HCT116 (cell line): Measurements from ENCODE around the gene ADRB1. TPM values are rescaled to one million over a fixed set of nuclear protein-coding genes. Genes with fewer than 3 reads are reported as not detected.

Source experiments
- ATAC-seq: fragments of 200-7000 bp; cut with Tn5 transposase; 2 replicates; pipeline ENCODE4 v1.9.1; 2020; ENCODE audit warnings: mild to moderate bottlenecking, moderate library complexity
- BruUV-seq: library from RNA; stranded (reverse); fragments of 400-500 nt; replicated peaks from 2 replicates; lab custom pipeline; 2021; lab: Mats Ljungman, UMichigan
- CTCF ChIA-PET: fragments of 300-600 bp; sonication (Branson Sonifier 250); formaldehyde crosslinking; loops from one replicate; lab custom pipeline; 2021; ENCODE audit warnings: antibody characterized with exemption; lab: Charles Lee
- POLR2A ChIA-PET: fragments of 300-600, 350-600 bp; sonication (Branson Sonifier 250); formaldehyde crosslinking; loops from one replicate; lab custom pipeline; 2021; ENCODE audit warnings: antibody characterized with exemption; lab: Charles Lee
- RAD21 ChIA-PET, 2 experiments: fragments of 300-600 bp; sonication (Branson Sonifier 250); formaldehyde crosslinking; loops; one replicate each; lab custom pipeline; 2023; ENCODE audit warnings: low total read pairs in 2 of 2; ENCODE audit not compliant: uncharacterized antibody in 2 of 2, unreplicated experiment in 2 of 2, low non-redundant PET in 1 of 2; lab: Charles Lee
- DNase-seq: peaks from one replicate; pipeline ENCODE4 v3.0.0-alpha.2; 2010; ENCODE audit warnings: low read depth, low spot score
- H2AFZ ChIP-seq: fragments of 200-600 bp; shearing (Covaris generic), sonication (generic); 2 replicates; pipeline ENCODE4 v1.6.1; 2017; ENCODE audit warnings: low read depth, mixed run types, mixed read lengths, antibody characterized with exemption, low read length; ENCODE audit not compliant: poor library complexity, severe bottlenecking
- H3K27ac ChIP-seq: 2 replicates; pipeline ENCODE4 v1.5.1; 2012; ENCODE audit warnings: low read depth, low read length
- H3K27me3 ChIP-seq: fragments of 200-600 bp; sonication (generic); 2 replicates; pipeline ENCODE4 v1.6.1; 2016; ENCODE audit warnings: mixed run types, low read length, mixed read lengths; ENCODE audit not compliant: insufficient read depth
- H3K36me3 ChIP-seq, 2 experiments: fragments of 200-500 bp in 1 of 2; fragments of 200-600 bp in 1 of 2; sonication (Bioruptor generic) in 1 of 2; sonication (generic) in 1 of 2; 2 replicates each; pipeline versions ENCODE4 v1.5.1 to v1.6.1; 2014 to 2016; ENCODE audit warnings: low read length in 2 of 2, inconsistent platforms in 1 of 2, mixed read lengths in 1 of 2, mixed run types in 1 of 2; ENCODE audit not compliant: insufficient read depth in 2 of 2, control insufficient read depth in 1 of 2
- H3K4me1 ChIP-seq, 2 experiments: fragments of 200-600 bp in 1 of 2; sonication (generic) in 1 of 2; 2 replicates each; pipeline versions ENCODE4 v1.5.1 to v1.6.1; 2012 to 2017; ENCODE audit warnings: low read length in 2 of 2, inconsistent platforms in 1 of 2, mild to moderate bottlenecking in 1 of 2, mixed read lengths in 1 of 2, mixed run types in 1 of 2, moderate library complexity in 1 of 2; ENCODE audit not compliant: insufficient read depth in 2 of 2, control insufficient read depth in 1 of 2
- H3K4me2 ChIP-seq: fragments of 200-600 bp; sonication (generic); 2 replicates; pipeline ENCODE4 v1.6.1; 2017; ENCODE audit warnings: mixed run types, low read length, mixed read lengths
- H3K4me3 ChIP-seq, 2 experiments: fragments of 200-600 bp in 1 of 2; sonication (generic) in 1 of 2; replicated peaks in 1 of 2; 2 replicates each; pipeline ENCODE4 v1.5.1; 2011 to 2016; ENCODE audit warnings: low read length in 2 of 2, control low read depth in 1 of 2, low read depth in 1 of 2, mild to moderate bottlenecking in 1 of 2, mixed read lengths in 1 of 2, mixed run types in 1 of 2
- H3K79me2 ChIP-seq: fragments of 200-600 bp; sonication (generic); 2 replicates; pipeline ENCODE4 v1.6.1; 2017; ENCODE audit warnings: mild to moderate bottlenecking, mixed run types, low read length, moderate library complexity, mixed read lengths; ENCODE audit not compliant: insufficient read depth
- H3K9ac ChIP-seq: fragments of 200-600 bp; sonication (generic); 2 replicates; pipeline ENCODE4 v1.6.1; 2016; ENCODE audit warnings: low read length, mixed read lengths
- H3K9me2 ChIP-seq: fragments of 200-600 bp; sonication (generic), shearing (Covaris generic); 2 replicates; pipeline ENCODE4 v1.6.1; 2017; ENCODE audit warnings: mixed run types, mild to moderate bottlenecking, moderate library complexity; ENCODE audit not compliant: insufficient read depth
- H3K9me3 ChIP-seq, 2 experiments: fragments of 200-500 bp in 1 of 2; fragments of 200-600 bp in 1 of 2; sonication (Bioruptor generic) in 1 of 2; sonication (generic) in 1 of 2; 2 replicates each; pipeline ENCODE4 v1.6.1; 2014 to 2017; ENCODE audit warnings: low read length in 2 of 2, mixed read lengths in 2 of 2, inconsistent platforms in 1 of 2, low read depth in 1 of 2, mild to moderate bottlenecking in 1 of 2, mixed run types in 1 of 2, moderate library complexity in 1 of 2; ENCODE audit not compliant: control insufficient read depth in 1 of 2, insufficient read depth in 1 of 2
- H4K20me1 ChIP-seq: fragments of 200-600 bp; sonication (generic), shearing (Covaris generic); 2 replicates; pipeline ENCODE4 v1.6.1; 2017; ENCODE audit warnings: mixed run types, mild to moderate bottlenecking, moderate library complexity; ENCODE audit not compliant: insufficient read depth
- CBX3 ChIP-seq: IDR thresholded peaks from 2 replicates; pipeline ENCODE4 v1.6.1; 2012; ENCODE audit warnings: low read depth
- CEBPB ChIP-seq: IDR thresholded peaks from 2 replicates; pipeline ENCODE4 v1.6.1; 2012; ENCODE audit warnings: low read depth
- EZH2phosphoT487 ChIP-seq: fragments of 200-600 bp; IDR thresholded peaks from 2 replicates; pipeline ENCODE4 v1.6.1; 2018; ENCODE audit warnings: antibody characterized with exemption, borderline replicate concordance
- FOSL1 ChIP-seq: IDR thresholded peaks from 2 replicates; pipeline ENCODE4 v1.6.1; 2012; ENCODE audit warnings: low read depth
- POLR2A ChIP-seq: IDR thresholded peaks from 2 replicates; pipeline ENCODE4 v1.7.0; 2011; ENCODE audit warnings: borderline replicate concordance; ENCODE audit not compliant: insufficient read depth, insufficient read length; ENCODE audit errors: extremely low read depth
- POLR2AphosphoS5 ChIP-seq: IDR thresholded peaks from 2 replicates; pipeline ENCODE4 v1.6.1; 2011; ENCODE audit warnings: mild to moderate bottlenecking, low read depth, low read length, moderate library complexity
- SIN3A ChIP-seq: IDR thresholded peaks from 2 replicates; pipeline ENCODE4 v1.6.1; 2012; ENCODE audit warnings: low read depth
- SRF ChIP-seq: IDR thresholded peaks from 2 replicates; pipeline ENCODE4 v1.6.1; 2012; ENCODE audit warnings: low read depth
- TCF7L2 ChIP-seq: IDR thresholded peaks from 2 replicates; pipeline ENCODE4 v1.7.0; 2011; ENCODE audit warnings: borderline replicate concordance, inconsistent platforms; ENCODE audit not compliant: insufficient read depth, insufficient read length; ENCODE audit errors: extremely low read depth
- ZNF274 ChIP-seq: fragments of 200-500 bp; sonication (Bioruptor generic); IDR thresholded peaks from 2 replicates; pipeline ENCODE4 v1.6.1; 2014; ENCODE audit warnings: mild to moderate bottlenecking, low read depth, low read length, inconsistent platforms
- intact Hi-C: fragments of 100-400 bp; cut with micrococcal nuclease; formaldehyde crosslinking; loops from 2 replicates; pipeline ENCODE4 v1.10.0; 2022
- total RNA-seq: library from RNA; stranded (reverse); gene quantifications from one replicate; pipeline ENCODE4 v1.2.1, GENCODE V29; 2021; ENCODE audit not compliant: unreplicated experiment
- TF ChIP-seq, protein P1 (sequence below): IDR thresholded peaks from 2 replicates; pipeline ENCODE4 v1.6.1; 2012
- TF ChIP-seq, protein P2 (sequence below), 3 experiments: fragments of 200-600 bp in 1 of 3; sonication (generic) in 1 of 3; IDR thresholded peaks in 2 of 3; conservative IDR thresholded peaks in 1 of 3; 2 replicates each; pipeline ENCODE4 v1.5.1; 2012 to 2017; ENCODE audit warnings: low read depth in 2 of 3, low read length in 2 of 3, antibody characterized with exemption in 1 of 3, borderline replicate concordance in 1 of 3, control low read depth in 1 of 3, mild to moderate bottlenecking in 1 of 3, mixed read lengths in 1 of 3, mixed run types in 1 of 3, moderate library complexity in 1 of 3; ENCODE audit not compliant: insufficient read depth in 1 of 3
- TF ChIP-seq, protein P3 (sequence below): IDR thresholded peaks from 2 replicates; pipeline ENCODE4 v1.6.1; 2012; ENCODE audit warnings: low read depth
- TF ChIP-seq, protein P4 (sequence below): IDR thresholded peaks from 2 replicates; pipeline ENCODE4 v1.6.1; 2012

Gene ADRB1
- total RNA-seq, 1 experiment from 2014 or later: 0.89 TPM

DNA sequence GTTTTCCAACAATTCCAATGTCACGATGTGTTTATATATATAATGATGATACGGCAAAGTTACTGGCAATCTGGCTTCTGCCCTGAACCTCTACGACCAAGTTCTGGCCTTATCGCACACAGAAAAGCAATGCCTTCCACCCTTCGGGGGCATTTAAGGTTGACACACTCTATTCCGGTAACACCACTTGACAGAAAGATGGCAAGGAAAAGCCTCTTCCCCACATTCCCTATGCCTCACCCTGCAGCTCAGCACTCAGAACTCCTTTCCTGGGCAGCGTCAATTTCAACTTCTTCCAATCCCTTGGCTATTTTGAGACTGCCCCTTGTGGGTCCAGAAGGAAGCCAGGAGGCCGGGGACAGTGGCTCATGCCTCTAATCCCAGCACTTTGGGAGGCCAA is 2.5 kb upstream of the ADRB1 start:
- Histone ChIP-seq H4K20me1 (no peaks in the 10 kb centered on the region), H3K9me2 (no peaks in the 10 kb centered on the region), H3K4me3 (no peak overlapping the region), H3K9me3 (no peaks in the 10 kb centered on the region), H3K9ac (no peak overlapping the region), H2AFZ (no peak overlapping the region), H3K4me1 (peaks cover 5 to 12% of the 10 kb centered on the region in 2 experiments; a peak in 2 of 4 replicates), H3K27ac (no peak overlapping the region), H3K79me2 (no peaks in the 10 kb centered on the region), H3K27me3 (no peaks in the 10 kb centered on the region), H3K36me3 (no peaks in the 10 kb centered on the region), H3K4me2 (no peak overlapping the region)
- intact Hi-C loops: no loop called here
- no peak for DNase-seq
- ChIA-PET CTCF (no interaction called here), POLR2A (interaction anchor here (1.2 kb wide), 1 partner anchor 8 kb away, joined by 3 read pairs; no protein-coding TSS in a partner anchor), RAD21 (interaction anchor here in 1 of 2 experiments (0.6 kb wide), 1 partner anchor 117 kb away, joined by 4 read pairs; no protein-coding TSS in a partner anchor)
- BruUV-seq: no TSS peak
- no peak for ATAC-seq
- TF ChIP-seq, protein P1, sequence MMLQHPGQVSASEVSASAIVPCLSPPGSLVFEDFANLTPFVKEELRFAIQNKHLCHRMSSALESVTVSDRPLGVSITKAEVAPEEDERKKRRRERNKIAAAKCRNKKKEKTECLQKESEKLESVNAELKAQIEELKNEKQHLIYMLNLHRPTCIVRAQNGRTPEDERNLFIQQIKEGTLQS: no peak
- TF ChIP-seq, protein P2, sequence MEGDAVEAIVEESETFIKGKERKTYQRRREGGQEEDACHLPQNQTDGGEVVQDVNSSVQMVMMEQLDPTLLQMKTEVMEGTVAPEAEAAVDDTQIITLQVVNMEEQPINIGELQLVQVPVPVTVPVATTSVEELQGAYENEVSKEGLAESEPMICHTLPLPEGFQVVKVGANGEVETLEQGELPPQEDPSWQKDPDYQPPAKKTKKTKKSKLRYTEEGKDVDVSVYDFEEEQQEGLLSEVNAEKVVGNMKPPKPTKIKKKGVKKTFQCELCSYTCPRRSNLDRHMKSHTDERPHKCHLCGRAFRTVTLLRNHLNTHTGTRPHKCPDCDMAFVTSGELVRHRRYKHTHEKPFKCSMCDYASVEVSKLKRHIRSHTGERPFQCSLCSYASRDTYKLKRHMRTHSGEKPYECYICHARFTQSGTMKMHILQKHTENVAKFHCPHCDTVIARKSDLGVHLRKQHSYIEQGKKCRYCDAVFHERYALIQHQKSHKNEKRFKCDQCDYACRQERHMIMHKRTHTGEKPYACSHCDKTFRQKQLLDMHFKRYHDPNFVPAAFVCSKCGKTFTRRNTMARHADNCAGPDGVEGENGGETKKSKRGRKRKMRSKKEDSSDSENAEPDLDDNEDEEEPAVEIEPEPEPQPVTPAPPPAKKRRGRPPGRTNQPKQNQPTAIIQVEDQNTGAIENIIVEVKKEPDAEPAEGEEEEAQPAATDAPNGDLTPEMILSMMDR (IDR thresholded peaks at IDR 0.05 in 2 of 3, conservative IDR thresholded peaks at IDR 0.05 in 1 of 3; ENCODE audit: borderline replicate concordance in 1 of 3, insufficient read depth in 1 of 3, low read depth in 2 of 3, low read length in 2 of 3): no peak
- TF ChIP-seq EZH2phosphoT487 (no peak), POLR2A (no peak), SIN3A (no peak), ZNF274 (no peak), TCF7L2 (no peak), CEBPB (no peak), POLR2AphosphoS5 (no peak), SRF (no peak), CBX3 (no peak), FOSL1 (no peak)
- TF ChIP-seq, protein P3, sequence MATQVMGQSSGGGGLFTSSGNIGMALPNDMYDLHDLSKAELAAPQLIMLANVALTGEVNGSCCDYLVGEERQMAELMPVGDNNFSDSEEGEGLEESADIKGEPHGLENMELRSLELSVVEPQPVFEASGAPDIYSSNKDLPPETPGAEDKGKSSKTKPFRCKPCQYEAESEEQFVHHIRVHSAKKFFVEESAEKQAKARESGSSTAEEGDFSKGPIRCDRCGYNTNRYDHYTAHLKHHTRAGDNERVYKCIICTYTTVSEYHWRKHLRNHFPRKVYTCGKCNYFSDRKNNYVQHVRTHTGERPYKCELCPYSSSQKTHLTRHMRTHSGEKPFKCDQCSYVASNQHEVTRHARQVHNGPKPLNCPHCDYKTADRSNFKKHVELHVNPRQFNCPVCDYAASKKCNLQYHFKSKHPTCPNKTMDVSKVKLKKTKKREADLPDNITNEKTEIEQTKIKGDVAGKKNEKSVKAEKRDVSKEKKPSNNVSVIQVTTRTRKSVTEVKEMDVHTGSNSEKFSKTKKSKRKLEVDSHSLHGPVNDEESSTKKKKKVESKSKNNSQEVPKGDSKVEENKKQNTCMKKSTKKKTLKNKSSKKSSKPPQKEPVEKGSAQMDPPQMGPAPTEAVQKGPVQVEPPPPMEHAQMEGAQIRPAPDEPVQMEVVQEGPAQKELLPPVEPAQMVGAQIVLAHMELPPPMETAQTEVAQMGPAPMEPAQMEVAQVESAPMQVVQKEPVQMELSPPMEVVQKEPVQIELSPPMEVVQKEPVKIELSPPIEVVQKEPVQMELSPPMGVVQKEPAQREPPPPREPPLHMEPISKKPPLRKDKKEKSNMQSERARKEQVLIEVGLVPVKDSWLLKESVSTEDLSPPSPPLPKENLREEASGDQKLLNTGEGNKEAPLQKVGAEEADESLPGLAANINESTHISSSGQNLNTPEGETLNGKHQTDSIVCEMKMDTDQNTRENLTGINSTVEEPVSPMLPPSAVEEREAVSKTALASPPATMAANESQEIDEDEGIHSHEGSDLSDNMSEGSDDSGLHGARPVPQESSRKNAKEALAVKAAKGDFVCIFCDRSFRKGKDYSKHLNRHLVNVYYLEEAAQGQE: no peak
- TF ChIP-seq, protein P4, sequence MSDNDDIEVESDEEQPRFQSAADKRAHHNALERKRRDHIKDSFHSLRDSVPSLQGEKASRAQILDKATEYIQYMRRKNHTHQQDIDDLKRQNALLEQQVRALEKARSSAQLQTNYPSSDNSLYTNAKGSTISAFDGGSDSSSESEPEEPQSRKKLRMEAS: no peak
